Upper lobe of left lung (tissue), 4 donors: ENCODE data around the gene COL17A1.
A peak's percentile ranks its signal among the peaks of the same experiment; 100 is the strongest.

Experiments used
- CTCF ChIP-seq, 6 experiments: fragments of 450-650 bp in 4 of 6; fragments of 200-600 bp in 2 of 6; sonication (generic) in 2 of 6; IDR thresholded peaks; one replicate each; pipeline ENCODE4 v1.5.1; 2016 to 2019; ENCODE audit warnings: antibody characterized with exemption in 6 of 6
- POLR2AphosphoS5 ChIP-seq, 2 donors: sonication (generic); formaldehyde crosslinking; IDR thresholded peaks; one replicate each; pipeline ENCODE4 v1.5.1; 2017; ENCODE audit warnings: antibody characterized with exemption in 2 of 2

GRCh38 chr10:104076743-104077160 is 8.9 kb downstream of the COL17A1 start:
- no peak for TF ChIP-seq CTCF (IDR thresholded peaks at IDR 0.05)
- TF ChIP-seq POLR2AphosphoS5 (IDR thresholded peaks at IDR 0.05): peak in 1 of 2 donors; percentile 42
